ENCODE data around the gene MMP15.

GRCh38 chr16:58016840-58017446 is 8.6 kb upstream of the MMP15 start:
- TF ChIP-seq CTCF (IDR thresholded peaks at IDR 0.05): no peak
- no peak for TF ChIP-seq POLR2AphosphoS5 (IDR thresholded peaks at IDR 0.05)
- no peak for TF ChIP-seq POLR2A (IDR thresholded peaks at IDR 0.05)

All from stomach (tissue), 4 donors.